Neutrophil (primary cell): Measurements from ENCODE around the gene MT1B.

Source experiments
- H3K27ac ChIP-seq: fragments of 200-600 bp; sonication (generic); 2 replicates; pipeline ENCODE4 v1.5.1; 2016; ENCODE audit warnings: mild to moderate bottlenecking, moderate library complexity
- H3K27me3 ChIP-seq: fragments of 200-600 bp; sonication (generic); 2 replicates; pipeline ENCODE4 v1.6.0; 2016; ENCODE audit warnings: mild to moderate bottlenecking
- H3K36me3 ChIP-seq: fragments of 200-600 bp; sonication (generic); 2 replicates; pipeline ENCODE4 v1.5.1; 2017
- H3K4me1 ChIP-seq, 2 experiments: fragments of 200-600 bp in 1 of 2; sonication (generic) in 1 of 2; 1 replicate in 1 of 2; 2 replicates in 1 of 2; pipeline versions ENCODE4 v1.5.1 to v1.6.1; 2013 to 2016; ENCODE audit warnings: low read depth in 1 of 2, low read length in 1 of 2, mild to moderate bottlenecking in 1 of 2, moderate library complexity in 1 of 2; ENCODE audit not compliant: control insufficient read depth in 1 of 2, insufficient read depth in 1 of 2
- H3K4me3 ChIP-seq, 2 experiments: fragments of 200-600 bp in 1 of 2; sonication (generic) in 1 of 2; 1 replicate in 1 of 2; 2 replicates in 1 of 2; pipeline ENCODE4 v1.5.1; 2013 to 2016; ENCODE audit warnings: low read depth in 1 of 2, low read length in 1 of 2, mild to moderate bottlenecking in 1 of 2, moderate library complexity in 1 of 2
- H3K9me3 ChIP-seq: fragments of 200-600 bp; sonication (generic); 2 replicates; pipeline ENCODE4 v1.5.1; 2016
- TF ChIP-seq, protein P1 (sequence below): fragments of 200-600 bp; sonication (generic); IDR thresholded peaks from 2 replicates; pipeline ENCODE4 v1.5.1; 2016; ENCODE audit warnings: antibody characterized with exemption

The MT1B gene

GRCh38 chr16:56701534-56701933 is 49.8 kb downstream of the MT1B start:
- H3K27me3 ChIP-seq, result no peaks in the 10 kb centered on the region
- TF ChIP-seq, protein P1, sequence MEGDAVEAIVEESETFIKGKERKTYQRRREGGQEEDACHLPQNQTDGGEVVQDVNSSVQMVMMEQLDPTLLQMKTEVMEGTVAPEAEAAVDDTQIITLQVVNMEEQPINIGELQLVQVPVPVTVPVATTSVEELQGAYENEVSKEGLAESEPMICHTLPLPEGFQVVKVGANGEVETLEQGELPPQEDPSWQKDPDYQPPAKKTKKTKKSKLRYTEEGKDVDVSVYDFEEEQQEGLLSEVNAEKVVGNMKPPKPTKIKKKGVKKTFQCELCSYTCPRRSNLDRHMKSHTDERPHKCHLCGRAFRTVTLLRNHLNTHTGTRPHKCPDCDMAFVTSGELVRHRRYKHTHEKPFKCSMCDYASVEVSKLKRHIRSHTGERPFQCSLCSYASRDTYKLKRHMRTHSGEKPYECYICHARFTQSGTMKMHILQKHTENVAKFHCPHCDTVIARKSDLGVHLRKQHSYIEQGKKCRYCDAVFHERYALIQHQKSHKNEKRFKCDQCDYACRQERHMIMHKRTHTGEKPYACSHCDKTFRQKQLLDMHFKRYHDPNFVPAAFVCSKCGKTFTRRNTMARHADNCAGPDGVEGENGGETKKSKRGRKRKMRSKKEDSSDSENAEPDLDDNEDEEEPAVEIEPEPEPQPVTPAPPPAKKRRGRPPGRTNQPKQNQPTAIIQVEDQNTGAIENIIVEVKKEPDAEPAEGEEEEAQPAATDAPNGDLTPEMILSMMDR, result no peak
- H3K4me1 ChIP-seq, result peaks cover 0 to 7% of the 10 kb centered on the region in 2 experiments
- H3K9me3 ChIP-seq, result no peaks in the 10 kb centered on the region
- H3K27ac ChIP-seq, result no peak overlapping the region
- H3K36me3 ChIP-seq, result no peaks in the 10 kb centered on the region
- H3K4me3 ChIP-seq, result no peak overlapping the region
